ENCODE measurements around the gene FKBP2. TPM values are rescaled to one million over a fixed set of nuclear protein-coding genes. Genes with fewer than 3 reads are reported as not detected.

The FKBP2 gene
- polyA plus RNA-seq, 1 donor (not counting 4 experiments of a cell fraction or from before 2014, with no cell fraction given): 40.3 TPM

DNA sequence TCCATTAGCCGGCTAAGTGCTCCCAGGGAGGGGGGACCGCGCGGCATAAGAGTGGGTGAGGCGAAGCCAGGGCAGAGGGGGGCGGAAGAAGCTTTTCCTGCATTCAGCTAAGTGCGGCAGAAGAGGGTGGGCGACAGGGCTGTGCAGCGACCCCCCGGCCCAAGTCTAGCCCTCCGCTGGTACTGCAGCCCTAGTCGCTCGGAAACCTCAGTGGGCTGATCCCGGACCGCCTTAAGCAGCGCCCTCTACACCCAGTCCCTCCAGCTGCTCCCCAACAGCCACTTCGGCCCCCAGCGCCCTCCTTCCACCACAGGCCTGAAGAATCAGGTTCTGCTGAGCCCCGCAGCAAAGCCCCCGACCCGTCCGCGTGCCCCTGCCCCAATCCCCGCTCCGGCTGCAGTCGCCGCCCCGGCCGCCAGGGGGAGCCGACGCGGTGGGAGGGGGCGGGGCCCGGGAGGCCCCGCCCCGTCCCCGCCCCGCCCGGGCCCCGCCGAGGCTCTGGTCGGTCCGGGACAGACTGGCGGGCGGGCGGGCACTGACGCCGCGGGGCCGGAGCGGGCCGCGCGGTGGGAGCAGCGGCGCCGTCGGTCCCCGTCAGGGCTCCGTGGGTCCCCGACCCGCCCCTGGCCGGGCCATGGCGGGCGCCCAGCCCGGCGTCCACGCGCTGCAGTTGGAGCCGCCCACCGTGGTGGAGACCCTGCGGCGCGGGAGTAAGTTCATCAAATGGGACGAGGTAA is 10.3 kb downstream of the FKBP2 start, which contains the start of gene PLCB3:
Gene PLCB3, plus strand, starts transcription at position 515 of the 737 bp plus-strand sequence. Its CDS starts 120 bp downstream, at position 635.
- Histone ChIP-seq H3K79me2 (ENCODE audit: control insufficient read depth, insufficient read depth, low read length) (peaks cover 36% of the 10 kb centered on the region), H4K20me1 (ENCODE audit: control insufficient read depth, extremely low read depth, insufficient read depth, low read length) (peaks cover 8% of the 10 kb centered on the region), H2AFZ (ENCODE audit: control insufficient read depth, low read length) (peak within 1 kb of the TSS; percentile 71), H3K27ac (ENCODE audit: control insufficient read depth, insufficient read depth, low read length) (peak within 1 kb of the TSS; percentile 61), H3K4me3 (ENCODE audit: control insufficient read depth in 2 of 3, extremely low read depth in 1 of 3, insufficient read depth in 2 of 3, low read depth in 1 of 3, low read length in 3 of 3) (peak within 1 kb of the TSS; percentile 77 to 96 (median 96)), H3K4me1 (ENCODE audit: control insufficient read depth, extremely low read depth, insufficient read depth, low read length) (peaks cover 22% of the 10 kb centered on the region), H3K9ac (ENCODE audit: control insufficient read depth, extremely low read depth, insufficient read depth, low read length) (peak within 1 kb of the TSS; percentile 90), H3K9me3 (ENCODE audit: control insufficient read depth, low read depth, low read length) (no peaks in the 10 kb centered on the region), H3K9me1 (ENCODE audit: control insufficient read depth, extremely low read depth, insufficient read depth, low read length) (no peaks in the 10 kb centered on the region), H3K27me3 (ENCODE audit: control insufficient read depth, extremely low read depth, insufficient read depth, low read length) (no peaks in the 10 kb centered on the region), H3K36me3 (ENCODE audit: control insufficient read depth in 2 of 2, extremely low read depth in 1 of 2, insufficient read depth in 2 of 2, low read length in 2 of 2) (peaks cover 14 to 24% of the 10 kb centered on the region in 2 experiments), H3K4me2 (ENCODE audit: control insufficient read depth, extremely low read depth, insufficient read depth, low read depth, low read length) (peak within 1 kb of the TSS; percentile 87)
- FAIRE-seq (no peak), DNase-seq (ENCODE audit: low read depth, low spot score) (no peak)
- TF ChIP-seq EZH2 (IDR thresholded peaks at IDR 0.05; ENCODE audit: low read length): no peak
- TF ChIP-seq, protein P1, sequence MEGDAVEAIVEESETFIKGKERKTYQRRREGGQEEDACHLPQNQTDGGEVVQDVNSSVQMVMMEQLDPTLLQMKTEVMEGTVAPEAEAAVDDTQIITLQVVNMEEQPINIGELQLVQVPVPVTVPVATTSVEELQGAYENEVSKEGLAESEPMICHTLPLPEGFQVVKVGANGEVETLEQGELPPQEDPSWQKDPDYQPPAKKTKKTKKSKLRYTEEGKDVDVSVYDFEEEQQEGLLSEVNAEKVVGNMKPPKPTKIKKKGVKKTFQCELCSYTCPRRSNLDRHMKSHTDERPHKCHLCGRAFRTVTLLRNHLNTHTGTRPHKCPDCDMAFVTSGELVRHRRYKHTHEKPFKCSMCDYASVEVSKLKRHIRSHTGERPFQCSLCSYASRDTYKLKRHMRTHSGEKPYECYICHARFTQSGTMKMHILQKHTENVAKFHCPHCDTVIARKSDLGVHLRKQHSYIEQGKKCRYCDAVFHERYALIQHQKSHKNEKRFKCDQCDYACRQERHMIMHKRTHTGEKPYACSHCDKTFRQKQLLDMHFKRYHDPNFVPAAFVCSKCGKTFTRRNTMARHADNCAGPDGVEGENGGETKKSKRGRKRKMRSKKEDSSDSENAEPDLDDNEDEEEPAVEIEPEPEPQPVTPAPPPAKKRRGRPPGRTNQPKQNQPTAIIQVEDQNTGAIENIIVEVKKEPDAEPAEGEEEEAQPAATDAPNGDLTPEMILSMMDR (optimal IDR thresholded peaks at IDR 0.05 in 1 of 3, IDR thresholded peaks at IDR 0.05 in 1 of 3, conservative IDR thresholded peaks at IDR 0.05 in 1 of 3; ENCODE audit: extremely low read depth in 1 of 3, insufficient read depth in 2 of 3, low read length in 3 of 3): peak in 2 of 3 experiments; percentile 42 to 62
- dilution Hi-C loops (cut with MboI; ENCODE audit: extremely low pct_ligation_motif_present, low sequenced_read_pairs): no loop called here

GRCh38 chr11:64251753-64252002 is 10.8 kb downstream of the FKBP2 start:
- H3K9me1 ChIP-seq (ENCODE audit: control insufficient read depth, extremely low read depth, insufficient read depth, low read length): no peaks in the 10 kb centered on the region
- H3K9me3 ChIP-seq (ENCODE audit: control insufficient read depth, low read depth, low read length): no peaks in the 10 kb centered on the region
- peak overlapping the region; percentile 90 for H3K9ac ChIP-seq (ENCODE audit: control insufficient read depth, extremely low read depth, insufficient read depth, low read length)
- peaks cover 8% of the 10 kb centered on the region for H4K20me1 ChIP-seq (ENCODE audit: control insufficient read depth, extremely low read depth, insufficient read depth, low read length)
- peak overlapping the region; percentile 87 for H3K4me2 ChIP-seq (ENCODE audit: control insufficient read depth, extremely low read depth, insufficient read depth, low read depth, low read length)
- no peaks in the 10 kb centered on the region for H3K27me3 ChIP-seq (ENCODE audit: control insufficient read depth, extremely low read depth, insufficient read depth, low read length)
- DNase-seq (ENCODE audit: low read depth, low spot score): no peak
- peak overlapping the region; percentile 77 to 96 (median 96) for H3K4me3 ChIP-seq (ENCODE audit: control insufficient read depth in 2 of 3, extremely low read depth in 1 of 3, insufficient read depth in 2 of 3, low read depth in 1 of 3, low read length in 3 of 3)
- dilution Hi-C loops (cut with MboI; ENCODE audit: extremely low pct_ligation_motif_present, low sequenced_read_pairs): no loop called here
- peak overlapping the region; percentile 61 for H3K27ac ChIP-seq (ENCODE audit: control insufficient read depth, insufficient read depth, low read length)
- H3K36me3 ChIP-seq (ENCODE audit: control insufficient read depth in 2 of 2, extremely low read depth in 1 of 2, insufficient read depth in 2 of 2, low read length in 2 of 2): peaks cover 18 to 28% of the 10 kb centered on the region in 2 experiments
- H3K4me1 ChIP-seq (ENCODE audit: control insufficient read depth, extremely low read depth, insufficient read depth, low read length): peaks cover 27% of the 10 kb centered on the region
- peaks cover 37% of the 10 kb centered on the region for H3K79me2 ChIP-seq (ENCODE audit: control insufficient read depth, insufficient read depth, low read length)
- H2AFZ ChIP-seq (ENCODE audit: control insufficient read depth, low read length): no peak overlapping the region
- TF ChIP-seq, protein P1 (optimal IDR thresholded peaks at IDR 0.05 in 1 of 3, IDR thresholded peaks at IDR 0.05 in 1 of 3, conservative IDR thresholded peaks at IDR 0.05 in 1 of 3; ENCODE audit: extremely low read depth in 1 of 3, insufficient read depth in 2 of 3, low read length in 3 of 3): no peak
- TF ChIP-seq EZH2 (IDR thresholded peaks at IDR 0.05; ENCODE audit: low read length): no peak
- no peak for FAIRE-seq

Measured in keratinocyte (primary cell).